Astrocyte (in vitro differentiated cells and primary cell): ENCODE data around the gene ST8SIA6. TPM values are rescaled to one million over a fixed set of nuclear protein-coding genes. Genes with fewer than 3 reads are reported as not detected.

ENCODE experiments used
- DNase-seq: peaks from one replicate; pipeline ENCODE4 v3.0.0-alpha.2; 2010; ENCODE audit warnings: low read depth
- FAIRE-seq: peaks from 2 replicates; lab custom pipeline; 2011; peaks lifted over from hg19 to GRCh38; lab: Jason Lieb, UNC
- H2AFZ ChIP-seq: 2 replicates; pipeline ENCODE4 v1.6.0; 2012; ENCODE audit warnings: low read depth, low read length, inconsistent platforms
- H3K27ac ChIP-seq: 2 replicates; pipeline ENCODE4 v1.5.1; 2011; ENCODE audit warnings: low read depth, low read length, inconsistent platforms
- H3K27me3 ChIP-seq: 2 replicates; pipeline ENCODE4 v1.6.0; 2011; ENCODE audit warnings: low read length, inconsistent platforms; ENCODE audit not compliant: insufficient read depth
- H3K36me3 ChIP-seq: 2 replicates; pipeline ENCODE4 v1.5.1; 2011; ENCODE audit warnings: low read length, inconsistent platforms; ENCODE audit not compliant: insufficient read depth
- H3K4me1 ChIP-seq: 2 replicates; pipeline ENCODE4 v1.5.1; 2011; ENCODE audit warnings: low read length, inconsistent platforms; ENCODE audit not compliant: insufficient read depth
- H3K4me2 ChIP-seq: 2 replicates; pipeline ENCODE4 v1.6.0; 2012; ENCODE audit warnings: low read length, inconsistent platforms
- H3K4me3 ChIP-seq: 2 replicates; pipeline ENCODE4 v1.5.1; 2011; ENCODE audit warnings: low read depth, mild to moderate bottlenecking, low read length, inconsistent platforms; ENCODE audit not compliant: insufficient read depth
- H3K79me2 ChIP-seq: 2 replicates; pipeline ENCODE4 v1.6.0; 2012; ENCODE audit warnings: mild to moderate bottlenecking, low read length, inconsistent platforms; ENCODE audit not compliant: insufficient read depth
- H3K9ac ChIP-seq: 2 replicates; pipeline ENCODE4 v1.6.0; 2012; ENCODE audit warnings: mild to moderate bottlenecking, low read length, inconsistent platforms
- H3K9me3 ChIP-seq: 2 replicates; pipeline ENCODE4 v1.5.1; 2012; ENCODE audit warnings: low read depth, mild to moderate bottlenecking, low read length, inconsistent platforms; ENCODE audit not compliant: insufficient read depth
- H4K20me1 ChIP-seq: 2 replicates; pipeline ENCODE4 v1.6.0; 2012; ENCODE audit warnings: low read length, inconsistent platforms; ENCODE audit not compliant: insufficient read depth
- H3K27ac Mint-ChIP-seq: one replicate; pipeline ENCODE4 v1.8.0; 2021; ENCODE audit warnings: mild to moderate bottlenecking, mixed read lengths; ENCODE audit not compliant: unreplicated experiment
- H3K27me3 Mint-ChIP-seq: one replicate; pipeline ENCODE4 v1.8.0; 2021; ENCODE audit warnings: low read depth, mixed read lengths; ENCODE audit not compliant: unreplicated experiment
- H3K36me3 Mint-ChIP-seq: one replicate; pipeline ENCODE4 v1.8.0; 2021; ENCODE audit warnings: low read depth, mixed read lengths; ENCODE audit not compliant: unreplicated experiment
- H3K4me1 Mint-ChIP-seq: one replicate; pipeline ENCODE4 v1.8.0; 2021; ENCODE audit warnings: low read depth, mixed read lengths; ENCODE audit not compliant: unreplicated experiment
- H3K4me3 Mint-ChIP-seq: one replicate; pipeline ENCODE4 v1.8.0; 2021; ENCODE audit warnings: mild to moderate bottlenecking, moderate library complexity, mixed read lengths; ENCODE audit not compliant: unreplicated experiment
- H3K9me3 Mint-ChIP-seq: one replicate; pipeline ENCODE4 v1.8.0; 2021; ENCODE audit warnings: mild to moderate bottlenecking, mixed read lengths; ENCODE audit not compliant: unreplicated experiment
- EZH2 ChIP-seq: IDR thresholded peaks from 2 replicates; pipeline ENCODE4 v1.6.1; 2012; ENCODE audit warnings: mild to moderate bottlenecking, low read length, inconsistent platforms; ENCODE audit not compliant: insufficient read depth
- total RNA-seq: library from RNA; stranded (reverse); gene quantifications from 2 replicates; pipeline ENCODE4 v1.2.1, GENCODE V29; 2021
- TF ChIP-seq, protein P1 (sequence below): IDR thresholded peaks from 2 replicates; pipeline ENCODE4 v1.5.1; 2011; ENCODE audit warnings: low read depth, mild to moderate bottlenecking, inconsistent platforms, low read length, moderate library complexity; ENCODE audit not compliant: insufficient read depth

ST8SIA6 gene
- total RNA-seq, 1 donor from 2014 or later: not detected

DNA sequence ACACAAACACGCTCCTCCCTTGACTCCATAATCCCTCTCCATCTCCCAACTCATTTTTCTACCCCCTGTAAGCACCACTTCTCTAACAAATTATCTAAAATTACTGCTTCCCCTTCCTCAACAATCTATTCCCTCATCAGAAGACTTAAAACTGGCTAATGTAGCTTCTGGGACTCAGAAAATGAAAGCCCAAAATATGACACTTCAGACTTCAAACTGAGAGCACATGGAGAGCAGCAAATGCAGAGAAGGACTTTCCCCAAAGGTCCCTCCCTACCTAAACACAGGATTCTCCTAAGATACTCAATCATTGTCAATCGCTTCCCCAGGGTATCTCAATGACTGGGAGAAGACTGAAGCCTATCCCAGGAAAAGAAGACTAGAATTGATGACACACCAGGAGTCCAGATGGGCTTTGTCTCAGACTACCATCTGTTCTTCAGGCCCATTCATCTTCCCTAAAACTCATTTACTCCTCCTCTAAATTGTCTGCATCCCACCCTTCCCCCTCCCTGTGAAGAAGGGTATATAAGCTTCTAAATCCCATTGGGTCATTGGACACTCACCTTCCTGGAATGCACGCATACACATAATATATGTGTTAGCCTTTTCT, 39.2 kb downstream of the ST8SIA6 start:
- Mint-ChIP-seq H3K27me3 (no peaks in the 10 kb centered on the region), H3K9me3 (peaks cover 4% of the 10 kb centered on the region), H3K27ac (no peak overlapping the region), H3K4me3 (no peak overlapping the region), H3K36me3 (no peaks in the 10 kb centered on the region), H3K4me1 (no peaks in the 10 kb centered on the region)
- Histone ChIP-seq H3K9me3 (no peaks in the 10 kb centered on the region), H3K4me1 (no peaks in the 10 kb centered on the region), H2AFZ (no peak overlapping the region), H3K79me2 (no peaks in the 10 kb centered on the region), H3K4me2 (no peak overlapping the region), H4K20me1 (no peaks in the 10 kb centered on the region), H3K36me3 (no peaks in the 10 kb centered on the region), H3K4me3 (no peak overlapping the region), H3K27me3 (no peaks in the 10 kb centered on the region), H3K27ac (no peak overlapping the region), H3K9ac (no peak overlapping the region)
- FAIRE-seq: no peak
- DNase-seq: no peak
- TF ChIP-seq, protein P1, sequence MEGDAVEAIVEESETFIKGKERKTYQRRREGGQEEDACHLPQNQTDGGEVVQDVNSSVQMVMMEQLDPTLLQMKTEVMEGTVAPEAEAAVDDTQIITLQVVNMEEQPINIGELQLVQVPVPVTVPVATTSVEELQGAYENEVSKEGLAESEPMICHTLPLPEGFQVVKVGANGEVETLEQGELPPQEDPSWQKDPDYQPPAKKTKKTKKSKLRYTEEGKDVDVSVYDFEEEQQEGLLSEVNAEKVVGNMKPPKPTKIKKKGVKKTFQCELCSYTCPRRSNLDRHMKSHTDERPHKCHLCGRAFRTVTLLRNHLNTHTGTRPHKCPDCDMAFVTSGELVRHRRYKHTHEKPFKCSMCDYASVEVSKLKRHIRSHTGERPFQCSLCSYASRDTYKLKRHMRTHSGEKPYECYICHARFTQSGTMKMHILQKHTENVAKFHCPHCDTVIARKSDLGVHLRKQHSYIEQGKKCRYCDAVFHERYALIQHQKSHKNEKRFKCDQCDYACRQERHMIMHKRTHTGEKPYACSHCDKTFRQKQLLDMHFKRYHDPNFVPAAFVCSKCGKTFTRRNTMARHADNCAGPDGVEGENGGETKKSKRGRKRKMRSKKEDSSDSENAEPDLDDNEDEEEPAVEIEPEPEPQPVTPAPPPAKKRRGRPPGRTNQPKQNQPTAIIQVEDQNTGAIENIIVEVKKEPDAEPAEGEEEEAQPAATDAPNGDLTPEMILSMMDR: no peak
- no peak for TF ChIP-seq EZH2

DNA sequence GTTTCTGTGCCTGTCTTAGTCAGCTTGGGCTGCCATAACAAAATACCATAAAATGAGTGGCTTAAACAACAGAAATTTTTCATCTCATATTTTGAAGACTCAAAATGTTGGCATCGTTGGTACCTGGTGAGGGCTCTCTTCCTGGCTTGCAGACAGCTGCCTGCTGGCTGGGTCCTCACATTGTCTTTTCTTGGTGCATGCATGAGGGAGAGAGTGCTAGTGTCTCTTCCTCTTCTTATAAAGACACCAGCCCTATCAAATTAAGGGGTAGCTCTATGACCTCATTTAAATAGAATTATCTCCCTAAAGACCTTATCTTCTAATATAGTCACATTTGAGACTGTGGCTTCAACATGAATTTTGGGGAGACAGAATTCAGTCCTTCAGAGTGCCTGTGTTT, 39.9 kb downstream of the ST8SIA6 start:
- no peak overlapping the region for H3K27ac ChIP-seq
- H4K20me1 ChIP-seq: no peaks in the 10 kb centered on the region
- no peaks in the 10 kb centered on the region for H3K79me2 ChIP-seq
- FAIRE-seq: no peak
- H3K9ac ChIP-seq: no peak overlapping the region
- TF ChIP-seq, protein P1: no peak
- TF ChIP-seq EZH2: no peak
- H3K4me2 ChIP-seq: no peak overlapping the region
- Mint-ChIP-seq H3K9me3 (peaks cover 4% of the 10 kb centered on the region), H3K27ac (no peak overlapping the region), H3K36me3 (no peaks in the 10 kb centered on the region), H3K4me3 (no peak overlapping the region), H3K4me1 (no peaks in the 10 kb centered on the region), H3K27me3 (no peaks in the 10 kb centered on the region)
- H2AFZ ChIP-seq: no peak overlapping the region
- no peak overlapping the region for H3K4me3 ChIP-seq
- H3K4me1 ChIP-seq: no peaks in the 10 kb centered on the region
- no peak for DNase-seq
- no peaks in the 10 kb centered on the region for H3K9me3 ChIP-seq
- no peaks in the 10 kb centered on the region for H3K27me3 ChIP-seq
- no peaks in the 10 kb centered on the region for H3K36me3 ChIP-seq

DNA sequence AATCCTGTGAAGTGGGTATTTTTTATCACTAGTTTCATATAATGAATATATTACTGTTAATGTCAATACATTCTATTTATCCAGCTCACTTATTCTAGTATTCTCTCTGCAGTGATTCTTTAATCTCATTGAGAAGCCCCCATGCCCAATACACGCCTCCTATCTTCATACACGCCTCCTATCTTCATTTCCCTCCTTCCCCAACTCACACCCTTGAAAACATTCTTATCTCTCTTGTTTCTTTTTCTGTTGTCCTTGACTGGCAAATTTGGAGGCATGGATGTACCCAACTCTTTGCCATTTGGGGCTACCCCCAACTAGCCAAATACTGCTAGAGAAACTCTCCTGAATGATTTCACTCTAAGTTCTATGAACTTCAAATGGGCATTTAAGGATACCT, 40.5 kb downstream of the ST8SIA6 start:
- Histone ChIP-seq H3K9ac (no peak overlapping the region), H3K4me2 (no peak overlapping the region), H3K9me3 (no peaks in the 10 kb centered on the region), H3K4me3 (no peak overlapping the region), H3K79me2 (no peaks in the 10 kb centered on the region), H3K36me3 (no peaks in the 10 kb centered on the region), H3K27ac (no peak overlapping the region), H3K27me3 (no peaks in the 10 kb centered on the region), H2AFZ (no peak overlapping the region), H3K4me1 (no peaks in the 10 kb centered on the region), H4K20me1 (no peaks in the 10 kb centered on the region)
- peaks cover 4% of the 10 kb centered on the region for H3K9me3 Mint-ChIP-seq
- no peak for TF ChIP-seq EZH2
- TF ChIP-seq, protein P1: no peak
- H3K4me1 Mint-ChIP-seq: no peaks in the 10 kb centered on the region
- DNase-seq (no peak), FAIRE-seq (no peak)
- no peaks in the 10 kb centered on the region for H3K27me3 Mint-ChIP-seq
- H3K27ac Mint-ChIP-seq: no peak overlapping the region
- no peaks in the 10 kb centered on the region for H3K36me3 Mint-ChIP-seq
- H3K4me3 Mint-ChIP-seq: no peak overlapping the region
